Measurements from ENCODE around the gene GRAMD2A.

Gene GRAMD2A

DNA sequence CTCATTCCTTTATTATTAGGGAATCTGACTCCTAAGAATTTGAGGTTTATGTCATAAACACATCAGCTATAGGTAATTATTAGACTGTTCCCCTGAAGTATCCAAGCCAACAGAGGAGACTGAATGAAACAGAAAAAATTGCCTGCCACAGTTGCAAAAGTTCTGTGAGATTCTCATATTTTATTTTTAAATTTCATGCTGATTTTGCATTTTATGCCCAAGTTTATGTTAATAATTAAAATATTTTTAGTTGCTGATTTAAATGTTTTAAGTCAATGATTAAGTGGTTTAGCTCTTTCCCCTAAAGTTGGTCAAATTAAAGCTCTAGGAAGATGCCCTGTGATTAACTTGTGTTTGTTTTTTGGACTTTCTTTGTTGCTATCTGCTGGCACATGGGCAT lies 69.2 kb downstream of the GRAMD2A start:
- DNase-seq = no peak

DNA sequence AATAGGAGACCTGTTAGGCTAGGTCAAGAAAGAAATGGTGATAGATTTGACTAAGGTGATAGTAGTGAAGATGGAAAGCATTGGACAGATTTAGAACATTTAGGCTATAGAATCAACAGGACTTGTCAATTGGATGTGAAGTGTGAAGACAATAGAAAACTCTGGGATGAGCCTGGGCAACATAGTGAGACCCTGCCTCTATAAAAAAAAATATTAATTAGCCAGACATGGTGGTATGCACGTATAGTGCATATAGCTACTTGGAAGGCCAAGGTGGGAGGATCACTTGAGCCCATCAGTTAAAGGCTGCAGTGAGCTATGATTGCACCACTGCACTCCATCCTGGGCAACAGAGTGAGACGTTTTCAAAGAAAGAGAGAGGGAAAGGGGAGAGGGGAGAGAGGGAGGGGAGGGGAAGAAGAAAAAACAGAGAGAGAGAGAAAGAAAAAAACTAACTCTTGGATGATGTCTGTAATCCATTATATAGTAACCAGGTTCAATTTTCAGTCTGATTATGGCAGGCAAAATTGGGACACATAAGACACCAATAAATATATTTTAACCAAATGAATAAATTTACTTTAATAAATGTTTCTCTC lies 69.8 kb downstream of the GRAMD2A start:
- DNase-seq = no peak

DNA sequence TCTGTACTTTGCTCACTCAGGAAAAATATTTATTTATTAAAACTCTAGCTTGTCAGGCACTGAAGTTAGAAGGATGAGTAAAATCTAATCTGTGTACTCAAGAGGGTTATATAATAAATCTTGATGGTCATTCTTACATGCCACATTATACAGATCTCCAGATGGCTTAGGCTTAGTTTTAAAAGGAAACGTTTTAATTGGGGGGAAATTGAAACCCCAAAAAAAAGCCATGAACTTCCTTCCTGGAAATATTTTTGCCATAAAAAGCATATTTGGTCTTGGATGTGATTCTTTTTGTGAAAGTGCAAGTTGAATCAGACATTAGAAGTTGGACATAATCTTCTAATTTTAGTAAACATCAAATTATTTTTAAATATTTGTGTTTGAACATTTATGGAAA lies 73.4 kb downstream of the GRAMD2A start:
- DNase-seq = no peak

DNA sequence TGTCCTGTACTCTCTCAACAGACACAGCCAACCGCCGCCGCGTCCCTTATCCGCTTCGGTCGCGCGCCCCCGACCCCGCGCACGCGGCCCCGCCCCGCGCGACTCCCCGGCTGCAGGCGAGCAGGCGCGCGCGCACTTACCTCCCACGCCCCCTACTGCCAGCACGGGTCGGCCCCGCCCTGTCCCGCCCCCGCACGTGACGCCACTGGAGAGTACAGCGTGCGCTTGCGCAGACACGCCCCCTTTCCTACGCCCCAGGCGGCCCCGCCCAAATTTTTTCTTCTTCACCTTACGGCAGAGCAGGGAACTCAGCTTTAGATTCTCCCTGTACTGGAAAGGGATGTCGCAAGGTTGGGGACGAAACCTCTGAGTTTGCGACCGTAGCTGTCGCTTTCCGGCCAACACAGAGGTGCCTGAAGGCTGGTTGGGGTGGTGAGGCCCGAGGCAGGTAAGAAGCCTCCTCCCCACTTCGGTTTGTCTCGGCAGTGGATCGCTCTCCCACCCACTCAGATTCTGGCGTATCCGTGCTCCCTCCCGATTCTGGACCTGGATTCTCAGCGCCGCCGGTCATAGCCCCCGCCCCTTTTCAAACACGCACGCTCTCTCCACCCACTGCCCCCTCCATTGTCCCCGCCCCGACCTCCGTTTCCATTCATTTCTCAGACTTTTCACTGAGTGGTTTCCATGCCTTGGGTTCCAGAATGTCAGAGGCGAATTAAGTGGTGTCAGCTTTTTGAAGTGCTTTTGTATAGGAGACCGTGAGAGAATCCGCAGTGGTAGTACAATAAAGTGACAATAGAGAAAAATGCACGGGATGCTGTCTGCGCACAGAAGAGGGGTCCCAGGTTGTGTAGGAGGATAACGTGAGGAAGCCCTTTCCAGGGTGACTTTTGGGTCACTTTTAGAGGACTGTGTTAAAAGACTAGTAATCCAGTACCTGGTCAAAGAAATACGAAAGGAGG lies 79.3 kb downstream of the GRAMD2A start, which contains the start of the genes MYO9A and SENP8:
Gene MYO9A (minus strand): TSS at position 134 of the 962 bp plus-strand sequence. CDS start 71,587 bp downstream, outside the sequence.
Gene SENP8 (plus strand): TSS at position 387 of the 962 bp plus-strand sequence. CDS start 21,221 bp downstream, outside the sequence.
- peak; percentile 83 for DNase-seq

DNA sequence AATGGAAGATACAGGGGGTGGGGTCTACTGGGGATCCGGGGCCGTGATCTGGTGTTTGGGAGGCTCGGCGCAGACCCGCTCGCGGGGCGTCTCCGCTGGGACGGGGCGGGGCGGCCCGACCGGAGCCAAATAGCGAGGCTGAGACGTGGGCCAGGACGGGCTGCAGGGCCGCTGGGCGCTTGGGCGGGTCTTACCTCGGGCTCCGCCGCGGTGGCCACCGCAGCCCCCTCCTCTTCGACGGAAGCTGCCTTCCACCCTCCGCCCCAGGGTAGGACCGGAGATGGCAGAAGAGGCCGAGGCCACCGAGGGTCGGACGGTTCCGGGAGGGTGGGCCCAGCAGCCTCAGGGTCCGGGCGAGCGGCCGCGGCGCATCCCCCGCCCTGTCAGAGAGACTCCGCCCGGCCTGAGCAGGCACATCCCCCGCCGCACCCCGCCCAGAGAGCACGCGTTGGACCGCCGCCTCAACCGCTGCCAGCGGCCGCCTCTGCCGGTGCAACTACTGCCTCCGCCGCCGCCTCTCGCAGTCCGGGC lies 80.0 kb downstream of the GRAMD2A start:
- no peak for DNase-seq

DNA sequence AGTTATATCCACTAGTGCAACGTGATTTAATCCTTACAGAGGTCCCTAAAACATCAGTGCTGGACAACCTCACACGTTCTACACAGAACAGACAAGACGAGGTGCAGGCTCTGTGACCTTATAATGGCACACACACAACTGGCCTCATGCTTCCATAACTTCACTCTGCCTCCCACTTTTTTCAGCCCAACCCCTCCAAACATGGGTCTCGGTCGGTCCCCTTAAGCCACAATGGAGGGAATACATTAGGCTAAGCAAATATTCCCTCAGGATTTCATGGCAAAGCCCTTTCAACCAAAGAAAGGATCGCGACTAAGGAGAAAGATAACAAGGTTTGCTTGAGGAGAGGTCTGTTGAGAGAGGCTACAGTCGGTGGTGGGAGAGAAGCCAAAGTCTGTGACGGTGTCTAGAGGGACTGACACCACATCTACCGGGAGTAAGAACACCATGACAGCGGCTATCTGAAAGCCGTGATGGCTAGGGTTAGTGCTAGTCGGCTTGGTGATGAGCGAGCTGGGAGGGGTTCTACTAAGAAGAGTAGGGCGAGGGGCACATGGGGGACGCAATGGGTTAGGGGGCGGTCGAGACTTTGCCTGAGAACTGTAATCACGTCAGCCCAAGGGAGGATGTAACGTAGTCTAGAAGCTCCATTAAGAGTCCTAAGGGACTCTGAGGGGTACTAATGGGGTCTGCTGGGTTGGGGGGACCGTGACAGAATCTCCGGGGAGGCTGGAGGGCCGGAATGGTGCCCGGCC lies 80.7 kb downstream of the GRAMD2A start:
- DNase-seq = no peak

DNA sequence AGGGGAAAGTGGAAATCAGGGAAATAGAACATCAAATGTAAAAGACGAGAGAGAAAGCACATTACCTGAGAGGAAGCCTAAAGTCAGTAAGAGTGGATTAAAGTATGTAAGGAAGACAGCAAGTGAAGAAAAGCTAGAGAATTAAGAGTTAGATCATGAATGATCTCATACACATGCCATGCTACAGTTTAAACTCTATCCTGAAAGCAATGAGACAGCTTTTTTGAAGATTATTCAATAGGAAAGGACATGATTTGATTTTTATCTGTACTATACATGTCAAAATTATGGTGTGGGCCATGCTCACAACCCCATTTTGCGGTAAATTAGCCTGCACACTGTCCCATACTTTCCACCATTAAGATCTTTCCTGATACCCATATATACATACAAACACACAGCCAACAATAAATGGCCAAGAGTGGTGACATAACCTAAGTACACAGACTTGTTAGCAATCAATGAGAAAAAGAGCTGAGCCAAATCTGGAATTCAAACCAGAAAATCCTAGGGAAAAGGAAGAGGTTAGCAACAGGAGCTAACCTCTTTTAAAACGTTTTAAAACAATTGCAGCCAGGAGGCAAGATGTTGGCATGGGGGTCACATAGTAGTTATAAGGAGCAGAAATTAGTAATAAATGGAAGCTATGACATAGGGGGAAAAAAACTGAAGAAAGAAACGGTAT lies 84.1 kb downstream of the GRAMD2A start:
- DNase-seq = no peak

DNA sequence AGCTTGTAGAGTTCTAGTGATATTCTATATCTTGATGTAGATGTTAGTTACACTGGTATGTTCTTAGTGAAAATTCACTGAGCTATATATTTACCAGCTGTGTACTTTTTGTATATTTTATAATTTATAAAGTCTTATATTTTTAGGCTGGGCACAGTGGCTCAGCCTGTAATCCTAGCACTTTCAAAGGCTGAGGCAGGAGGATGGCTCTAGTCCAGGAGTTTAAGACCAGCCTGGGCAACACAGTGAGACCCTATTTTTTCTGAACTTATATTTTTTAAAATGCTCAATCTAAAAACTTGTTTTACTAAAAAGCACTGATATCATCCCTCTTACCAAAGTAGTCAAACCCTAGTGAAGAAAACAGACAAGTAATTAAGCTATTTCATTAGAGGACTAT lies 84.8 kb downstream of the GRAMD2A start:
- no peak for DNase-seq

DNA sequence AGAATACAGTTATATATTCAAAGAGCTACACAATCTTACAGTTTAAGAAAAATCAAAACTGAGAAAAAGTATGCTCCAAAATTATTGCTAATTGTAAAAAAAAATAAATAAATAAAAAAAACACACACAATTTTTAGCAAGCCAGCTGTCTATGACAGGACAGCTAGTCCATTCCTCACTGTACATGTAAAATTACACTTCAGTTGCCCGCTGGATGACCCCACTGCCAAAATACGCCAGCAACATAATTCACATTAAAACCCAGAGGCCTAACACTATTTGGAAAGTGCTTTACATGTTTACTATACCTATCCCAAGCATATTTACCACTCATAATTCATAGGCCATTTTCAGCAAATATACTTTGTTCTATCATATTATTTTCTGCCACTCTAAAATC lies 85.5 kb downstream of the GRAMD2A start:
- no peak for DNase-seq

DNA sequence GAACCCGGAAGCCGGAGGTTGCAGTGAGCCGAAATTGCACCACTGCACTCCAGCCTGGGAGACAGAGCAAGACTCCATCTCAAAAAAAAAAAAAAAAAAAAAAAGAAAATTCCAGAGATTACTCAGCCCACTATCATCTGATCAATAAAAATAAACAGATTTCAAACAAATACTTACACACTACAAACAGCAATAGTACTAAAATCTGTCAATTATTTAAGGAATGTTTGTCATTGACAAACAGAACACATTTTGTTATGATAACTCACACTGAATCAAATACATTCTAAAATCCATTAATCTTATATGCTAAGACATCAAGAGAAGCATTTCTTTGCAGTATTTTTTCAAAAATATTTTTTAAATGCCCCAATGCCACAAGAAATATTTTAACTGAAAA lies 87.2 kb downstream of the GRAMD2A start:
- no peak for DNase-seq

All from DMS79 (cell line).